Fibroblast of lung (primary cell): ENCODE data around the gene SPON1. TPM values are rescaled to one million over a fixed set of nuclear protein-coding genes. Genes with fewer than 3 reads are reported as not detected.

ENCODE experiments used
- DNase-seq, 2 donors: peaks; one replicate each; pipeline versions ENCODE4 v3.0.0 to v3.0.0-alpha.2; 2010; ENCODE audit warnings: low read depth in 2 of 2
- H2AFZ ChIP-seq: 2 replicates; pipeline ENCODE4 v1.5.1; 2012; ENCODE audit warnings: low read length, control low read depth, inconsistent platforms
- H3K27ac ChIP-seq: 2 replicates; pipeline ENCODE4 v1.5.1; 2011; ENCODE audit warnings: low read length, control low read depth; ENCODE audit not compliant: insufficient read depth
- H3K27me3 ChIP-seq: 2 replicates; pipeline ENCODE4 v1.5.1; 2011; ENCODE audit warnings: mild to moderate bottlenecking, low read length; ENCODE audit not compliant: control insufficient read depth, insufficient read depth
- H3K36me3 ChIP-seq: 2 replicates; pipeline ENCODE4 v1.5.1; 2011; ENCODE audit warnings: low read length; ENCODE audit not compliant: control insufficient read depth, insufficient read depth
- H3K4me1 ChIP-seq: 2 replicates; pipeline ENCODE4 v1.5.1; 2011; ENCODE audit warnings: low read length; ENCODE audit not compliant: control insufficient read depth, insufficient read depth; ENCODE audit errors: extremely low read depth
- H3K4me2 ChIP-seq: 2 replicates; pipeline ENCODE4 v1.5.1; 2011; ENCODE audit warnings: low read length, control low read depth; ENCODE audit not compliant: insufficient read depth; ENCODE audit errors: extremely low read depth
- H3K4me3 ChIP-seq, 4 experiments: fragments of 200-600 bp in 1 of 4; sonication (generic) in 1 of 4; replicated peaks in 1 of 4; 2 replicates each; pipeline ENCODE4 v1.5.1; 2011 to 2016; ENCODE audit warnings: low read length in 4 of 4, low read depth in 3 of 4, mild to moderate bottlenecking in 3 of 4, control low read depth in 2 of 4, inconsistent platforms in 1 of 4, mixed read lengths in 1 of 4; ENCODE audit not compliant: insufficient read depth in 1 of 4; ENCODE audit errors: control extremely low read depth in 1 of 4
- H3K79me2 ChIP-seq: 2 replicates; pipeline ENCODE4 v1.5.1; 2012; ENCODE audit warnings: mild to moderate bottlenecking, low read length, inconsistent platforms; ENCODE audit not compliant: control insufficient read depth, insufficient read depth
- H3K9ac ChIP-seq: 2 replicates; pipeline ENCODE4 v1.5.1; 2011; ENCODE audit warnings: mild to moderate bottlenecking, low read length, control low read depth; ENCODE audit not compliant: insufficient read depth
- H3K9me3 ChIP-seq: 2 replicates; pipeline ENCODE4 v1.5.1; 2012; ENCODE audit warnings: low read depth, low read length; ENCODE audit not compliant: control insufficient read depth, insufficient read depth
- H4K20me1 ChIP-seq: 2 replicates; pipeline ENCODE4 v1.5.1; 2011; ENCODE audit warnings: low read length; ENCODE audit not compliant: control insufficient read depth, insufficient read depth; ENCODE audit errors: extremely low read depth
- EZH2 ChIP-seq: IDR thresholded peaks from 2 replicates; pipeline ENCODE4 v1.5.1; 2012; ENCODE audit warnings: low read length, control low read depth, mild to moderate bottlenecking; ENCODE audit errors: missing control alignments
- polyA plus RNA-seq, 2 donors: library from polyadenylated mRNA; depleted of rRNA in 1 of 2; stranded (reverse) in 1 of 2; unstranded in 1 of 2; fragments of >200 nt; gene quantifications; 2 replicates each; pipeline ENCODE4 v1.2.1, GENCODE V29; 2011 to 2012; ENCODE audit warnings: missing spikeins in 1 of 2
- total RNA-seq: library from RNA; depleted of rRNA; stranded (reverse); fragments of >200 nt; gene quantifications from 2 replicates; pipeline ENCODE4 v1.2.1, GENCODE V29; 2014
- TF ChIP-seq, protein P1 (sequence below), 2 donors: IDR thresholded peaks in 1 of 2; conservative IDR thresholded peaks in 1 of 2; 1 replicate in 1 of 2; 2 replicates in 1 of 2; pipeline ENCODE4 v1.5.1; 2011 to 2012; ENCODE audit warnings: low read length in 2 of 2, control low read depth in 1 of 2, inconsistent platforms in 1 of 2, low read depth in 1 of 2, mild to moderate bottlenecking in 1 of 2

Gene SPON1
- total and polyA plus RNA-seq, 2 donors (not counting 1 experiment from before 2014, with no cell fraction given), result 0.45 to 3.5 TPM

DNA sequence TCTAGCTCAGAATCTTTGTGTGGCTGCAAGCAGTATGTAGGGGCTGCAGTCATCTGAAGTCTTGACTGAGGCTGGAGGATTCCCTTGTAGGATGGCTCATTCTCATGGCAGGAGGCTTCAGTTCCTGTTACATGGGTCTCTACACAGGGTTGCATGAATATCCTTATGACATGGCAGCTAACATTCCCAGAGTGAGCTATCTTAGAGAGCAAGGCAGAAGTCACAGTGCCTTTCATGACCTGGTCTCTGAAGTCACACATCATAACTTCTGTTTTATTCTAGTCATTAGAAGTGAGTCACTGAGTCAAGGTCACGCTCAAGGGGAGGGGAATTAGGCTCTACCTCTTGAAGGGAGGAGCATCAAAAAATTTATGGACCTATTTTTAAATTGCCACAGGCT, 10.3 kb upstream of the SPON1 start:
- H3K4me2 ChIP-seq, result no peak overlapping the region
- TF ChIP-seq, protein P1, sequence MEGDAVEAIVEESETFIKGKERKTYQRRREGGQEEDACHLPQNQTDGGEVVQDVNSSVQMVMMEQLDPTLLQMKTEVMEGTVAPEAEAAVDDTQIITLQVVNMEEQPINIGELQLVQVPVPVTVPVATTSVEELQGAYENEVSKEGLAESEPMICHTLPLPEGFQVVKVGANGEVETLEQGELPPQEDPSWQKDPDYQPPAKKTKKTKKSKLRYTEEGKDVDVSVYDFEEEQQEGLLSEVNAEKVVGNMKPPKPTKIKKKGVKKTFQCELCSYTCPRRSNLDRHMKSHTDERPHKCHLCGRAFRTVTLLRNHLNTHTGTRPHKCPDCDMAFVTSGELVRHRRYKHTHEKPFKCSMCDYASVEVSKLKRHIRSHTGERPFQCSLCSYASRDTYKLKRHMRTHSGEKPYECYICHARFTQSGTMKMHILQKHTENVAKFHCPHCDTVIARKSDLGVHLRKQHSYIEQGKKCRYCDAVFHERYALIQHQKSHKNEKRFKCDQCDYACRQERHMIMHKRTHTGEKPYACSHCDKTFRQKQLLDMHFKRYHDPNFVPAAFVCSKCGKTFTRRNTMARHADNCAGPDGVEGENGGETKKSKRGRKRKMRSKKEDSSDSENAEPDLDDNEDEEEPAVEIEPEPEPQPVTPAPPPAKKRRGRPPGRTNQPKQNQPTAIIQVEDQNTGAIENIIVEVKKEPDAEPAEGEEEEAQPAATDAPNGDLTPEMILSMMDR (conservative IDR thresholded peaks at IDR 0.05 in 1 of 2, IDR thresholded peaks at IDR 0.05 in 1 of 2; ENCODE audit: low read depth in 1 of 2, low read length in 2 of 2), result no peak
- no peak for TF ChIP-seq EZH2
- no peak overlapping the region for H2AFZ ChIP-seq
- H3K4me1 ChIP-seq, result no peaks in the 10 kb centered on the region
- peaks cover 7% of the 10 kb centered on the region for H3K27me3 ChIP-seq
- H3K36me3 ChIP-seq, result no peaks in the 10 kb centered on the region
- H4K20me1 ChIP-seq, result no peaks in the 10 kb centered on the region
- no peaks in the 10 kb centered on the region for H3K9me3 ChIP-seq
- no peak overlapping the region for H3K9ac ChIP-seq
- DNase-seq, result no peak
- no peak overlapping the region for H3K27ac ChIP-seq
- H3K79me2 ChIP-seq, result no peaks in the 10 kb centered on the region
- H3K4me3 ChIP-seq, result no peak overlapping the region

- Histone ChIP-seq H3K9ac (no peak overlapping the region), H3K4me1 (no peaks in the 10 kb centered on the region), H3K4me2 (no peak overlapping the region), H3K79me2 (no peaks in the 10 kb centered on the region), H3K4me3 (no peak overlapping the region), H3K36me3 (no peaks in the 10 kb centered on the region), H3K27me3 (peaks cover 10% of the 10 kb centered on the region), H3K27ac (no peak overlapping the region), H4K20me1 (no peaks in the 10 kb centered on the region), H3K9me3 (no peaks in the 10 kb centered on the region), H2AFZ (no peak overlapping the region)
- DNase-seq, result no peak
- TF ChIP-seq EZH2, result no peak
- TF ChIP-seq, protein P1 (conservative IDR thresholded peaks at IDR 0.05 in 1 of 2, IDR thresholded peaks at IDR 0.05 in 1 of 2; ENCODE audit: low read depth in 1 of 2, low read length in 2 of 2), result no peak
Measured at GRCh38 chr11:13952668-13953067, 9.9 kb upstream of the SPON1 start.

- TF ChIP-seq, protein P1 (conservative IDR thresholded peaks at IDR 0.05 in 1 of 2, IDR thresholded peaks at IDR 0.05 in 1 of 2; ENCODE audit: low read depth in 1 of 2, low read length in 2 of 2), result no peak
- no peak for TF ChIP-seq EZH2
- Histone ChIP-seq H3K27me3 (peaks cover 14% of the 10 kb centered on the region), H3K9ac (no peak overlapping the region), H3K27ac (no peak overlapping the region), H2AFZ (no peak overlapping the region), H3K4me1 (no peaks in the 10 kb centered on the region), H3K4me2 (no peak overlapping the region), H4K20me1 (no peaks in the 10 kb centered on the region), H3K9me3 (no peaks in the 10 kb centered on the region), H3K36me3 (no peaks in the 10 kb centered on the region), H3K79me2 (no peaks in the 10 kb centered on the region), H3K4me3 (no peak overlapping the region)
- no peak for DNase-seq
Measured at GRCh38 chr11:13954591-13954990, 7.9 kb upstream of the SPON1 start.
